ENCODE results near the gene RAB34. TPM values are rescaled to one million over a fixed set of nuclear protein-coding genes. Genes with fewer than 3 reads are reported as not detected.
A peak's percentile ranks its signal among the peaks of the same experiment; 100 is the strongest.

The RAB34 gene
- total and polyA plus RNA-seq, 9 of the 15 experiments (the other 6 are each of a cell fraction or from before 2014, with no cell fraction given): 0.07 to 3.8 (median 0.46) TPM; not detected in 1

DNA sequence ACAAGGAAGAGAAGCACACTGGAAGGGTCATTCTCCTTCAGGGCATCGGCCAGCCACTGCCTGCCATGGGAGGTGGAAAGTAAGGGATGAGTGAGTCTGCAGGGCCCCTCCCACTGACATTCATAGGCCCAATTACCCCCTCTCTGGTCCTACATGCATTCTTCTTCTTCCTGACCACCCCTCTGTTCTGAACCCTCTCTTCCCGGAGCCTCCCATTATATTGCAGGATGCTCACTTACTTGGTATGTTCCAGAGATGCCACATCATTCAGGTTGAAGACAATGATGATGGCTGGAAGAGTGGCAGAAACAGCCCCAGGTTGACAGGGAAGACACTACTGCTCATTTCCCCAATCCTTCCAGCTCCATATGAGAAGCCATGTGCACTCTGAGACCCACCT lies 2.5 kb downstream of the RAB34 start:
- Histone ChIP-seq H3K79me2 (ENCODE audit: control insufficient read depth, insufficient read depth, low read length) (peaks cover 22% of the 10 kb centered on the region), H3K9me3 (replicated peaks; ENCODE audit: control insufficient read depth, insufficient read depth, low read depth, low read length) (no peaks in the 10 kb centered on the region), H3K9ac (ENCODE audit: insufficient read depth in 1 of 2, low read depth in 2 of 2, low read length in 2 of 2) (no peak overlapping the region), H3K4me1 (replicated peaks in 1 of 2; ENCODE audit: control insufficient read depth in 2 of 2, insufficient read depth in 2 of 2, low read length in 2 of 2) (peaks cover 18 to 44% of the 10 kb centered on the region in 2 experiments), H2AFZ (ENCODE audit: low read depth, low read length) (no peak overlapping the region), H4K20me1 (replicated peaks; ENCODE audit: control insufficient read depth, insufficient read depth, low read length) (0 out of 2 replicates have a peak, but pooled peaks cover 2% of the 10 kb centered on the region), H3K27me3 (ENCODE audit: control insufficient read depth in 2 of 2, insufficient read depth in 2 of 2, low read length in 2 of 2) (0 out of 5 replicates have a peak, but pooled peaks cover 0 to 11% of the 10 kb centered on the region in 2 experiments), H3K9me1 (ENCODE audit: control insufficient read depth, insufficient read depth, low read length) (no peaks in the 10 kb centered on the region), H3K4me2 (ENCODE audit: insufficient read depth, low read length) (no peak overlapping the region), H3K36me3 (ENCODE audit: control insufficient read depth, insufficient read depth, low read length) (peaks cover 2% of the 10 kb centered on the region; the same call in 1 of the 3 replicates), H3K4me3 (no peak overlapping the region), H3K27ac (ENCODE audit: extremely low read depth, low read depth, low read length) (no peak overlapping the region)
- POLR2A ChIA-PET: interaction anchor here (1.4 kb wide), 2 partner anchors 9 to 11 kb away, joined by 4 to 6 read pairs; no protein-coding TSS in a partner anchor
- in situ Hi-C loops (cut with MboI): no loop called here
- FAIRE-seq (no peak), ATAC-seq (no peak), DNase-seq (ENCODE audit: extremely low read depth in 1 of 4, low spot score in 3 of 4) (no peak)
- intact Hi-C loops (cut with micrococcal nuclease): no loop called here
- TF ChIP-seq, protein P1, sequence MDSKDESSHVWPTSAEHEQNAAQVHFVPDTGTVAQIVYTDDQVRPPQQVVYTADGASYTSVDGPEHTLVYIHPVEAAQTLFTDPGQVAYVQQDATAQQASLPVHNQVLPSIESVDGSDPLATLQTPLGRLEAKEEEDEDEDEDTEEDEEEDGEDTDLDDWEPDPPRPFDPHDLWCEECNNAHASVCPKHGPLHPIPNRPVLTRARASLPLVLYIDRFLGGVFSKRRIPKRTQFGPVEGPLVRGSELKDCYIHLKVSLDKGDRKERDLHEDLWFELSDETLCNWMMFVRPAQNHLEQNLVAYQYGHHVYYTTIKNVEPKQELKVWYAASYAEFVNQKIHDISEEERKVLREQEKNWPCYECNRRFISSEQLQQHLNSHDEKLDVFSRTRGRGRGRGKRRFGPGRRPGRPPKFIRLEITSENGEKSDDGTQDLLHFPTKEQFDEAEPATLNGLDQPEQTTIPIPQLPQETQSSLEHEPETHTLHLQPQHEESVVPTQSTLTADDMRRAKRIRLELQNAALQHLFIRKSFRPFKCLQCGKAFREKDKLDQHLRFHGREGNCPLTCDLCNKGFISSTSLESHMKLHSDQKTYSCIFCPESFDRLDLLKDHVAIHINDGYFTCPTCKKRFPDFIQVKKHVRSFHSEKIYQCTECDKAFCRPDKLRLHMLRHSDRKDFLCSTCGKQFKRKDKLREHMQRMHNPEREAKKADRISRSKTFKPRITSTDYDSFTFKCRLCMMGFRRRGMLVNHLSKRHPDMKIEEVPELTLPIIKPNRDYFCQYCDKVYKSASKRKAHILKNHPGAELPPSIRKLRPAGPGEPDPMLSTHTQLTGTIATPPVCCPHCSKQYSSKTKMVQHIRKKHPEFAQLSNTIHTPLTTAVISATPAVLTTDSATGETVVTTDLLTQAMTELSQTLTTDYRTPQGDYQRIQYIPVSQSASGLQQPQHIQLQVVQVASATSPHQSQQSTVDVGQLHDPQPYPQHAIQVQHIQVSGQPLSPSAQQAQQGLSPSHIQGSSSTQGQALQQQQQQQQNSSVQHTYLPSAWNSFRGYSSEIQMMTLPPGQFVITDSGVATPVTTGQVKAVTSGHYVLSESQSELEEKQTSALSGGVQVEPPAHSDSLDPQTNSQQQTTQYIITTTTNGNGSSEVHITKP (IDR thresholded peaks at IDR 0.05; ENCODE audit: partially characterized antibody): peak; percentile 78
- TF ChIP-seq, protein P2, sequence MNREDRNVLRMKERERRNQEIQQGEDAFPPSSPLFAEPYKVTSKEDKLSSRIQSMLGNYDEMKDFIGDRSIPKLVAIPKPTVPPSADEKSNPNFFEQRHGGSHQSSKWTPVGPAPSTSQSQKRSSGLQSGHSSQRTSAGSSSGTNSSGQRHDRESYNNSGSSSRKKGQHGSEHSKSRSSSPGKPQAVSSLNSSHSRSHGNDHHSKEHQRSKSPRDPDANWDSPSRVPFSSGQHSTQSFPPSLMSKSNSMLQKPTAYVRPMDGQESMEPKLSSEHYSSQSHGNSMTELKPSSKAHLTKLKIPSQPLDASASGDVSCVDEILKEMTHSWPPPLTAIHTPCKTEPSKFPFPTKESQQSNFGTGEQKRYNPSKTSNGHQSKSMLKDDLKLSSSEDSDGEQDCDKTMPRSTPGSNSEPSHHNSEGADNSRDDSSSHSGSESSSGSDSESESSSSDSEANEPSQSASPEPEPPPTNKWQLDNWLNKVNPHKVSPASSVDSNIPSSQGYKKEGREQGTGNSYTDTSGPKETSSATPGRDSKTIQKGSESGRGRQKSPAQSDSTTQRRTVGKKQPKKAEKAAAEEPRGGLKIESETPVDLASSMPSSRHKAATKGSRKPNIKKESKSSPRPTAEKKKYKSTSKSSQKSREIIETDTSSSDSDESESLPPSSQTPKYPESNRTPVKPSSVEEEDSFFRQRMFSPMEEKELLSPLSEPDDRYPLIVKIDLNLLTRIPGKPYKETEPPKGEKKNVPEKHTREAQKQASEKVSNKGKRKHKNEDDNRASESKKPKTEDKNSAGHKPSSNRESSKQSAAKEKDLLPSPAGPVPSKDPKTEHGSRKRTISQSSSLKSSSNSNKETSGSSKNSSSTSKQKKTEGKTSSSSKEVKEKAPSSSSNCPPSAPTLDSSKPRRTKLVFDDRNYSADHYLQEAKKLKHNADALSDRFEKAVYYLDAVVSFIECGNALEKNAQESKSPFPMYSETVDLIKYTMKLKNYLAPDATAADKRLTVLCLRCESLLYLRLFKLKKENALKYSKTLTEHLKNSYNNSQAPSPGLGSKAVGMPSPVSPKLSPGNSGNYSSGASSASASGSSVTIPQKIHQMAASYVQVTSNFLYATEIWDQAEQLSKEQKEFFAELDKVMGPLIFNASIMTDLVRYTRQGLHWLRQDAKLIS (CRISPR knock-in tag; IDR thresholded peaks at IDR 0.05): no peak
- CTCF ChIA-PET (ENCODE audit: low intra/inter-chr PET ratio): no interaction called here
- 15% methylated on average over 2 of the region's 2 CpGs for WGBS (ENCODE audit: insufficient coverage, low coverage, missing lambda C conversion rate)
- BruUV-seq (replicated peaks): no TSS peak
